H4 (cell line): ENCODE data around the gene KDM1B. TPM values are rescaled to one million over a fixed set of nuclear protein-coding genes. Genes with fewer than 3 reads are reported as not detected.
"Not testable (repeated sequence)": the region's sequence is repeated elsewhere in the genome, so short reads cannot be mapped to it uniquely, and the experiment has no call there.

Source experiments
- DNase-seq: peaks from one replicate; pipeline ENCODE4 v3.0.0-alpha.2; 2015; ENCODE audit warnings: low spot score
- total RNA-seq: library from RNA; depleted of rRNA; stranded (reverse); fragments of >200 nt; shearing (Covaris generic); gene quantifications from 2 replicates; pipeline ENCODE4 v1.2.3, GENCODE V29; 2014

Gene KDM1B
- total RNA-seq, 1 experiment from 2014 or later: 6.6 TPM

- DNase-seq: not testable (repeated sequence)
Measured at GRCh38 chr6:18151391-18151790, 3.8 kb upstream of the KDM1B start.

DNA sequence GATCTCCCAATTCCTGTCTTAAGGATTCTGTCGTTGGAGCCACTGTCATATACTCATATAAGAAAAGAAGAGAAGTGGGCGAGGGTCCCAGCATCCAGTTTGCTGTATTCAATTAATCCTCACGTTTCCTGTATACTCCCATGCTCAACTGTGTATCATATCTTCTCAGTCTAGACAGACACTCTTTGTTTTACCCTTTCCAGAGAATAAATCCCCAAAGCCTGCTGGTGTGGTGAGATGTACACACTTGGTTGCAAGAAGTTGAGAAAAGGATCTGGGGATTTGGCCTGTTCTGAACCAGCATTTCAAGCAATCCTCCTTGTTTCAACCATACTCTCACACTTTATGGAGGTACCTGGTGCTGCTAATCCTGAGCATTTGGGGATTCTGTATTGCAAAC, 3.4 kb upstream of the KDM1B start:
- no peak for DNase-seq

DNA sequence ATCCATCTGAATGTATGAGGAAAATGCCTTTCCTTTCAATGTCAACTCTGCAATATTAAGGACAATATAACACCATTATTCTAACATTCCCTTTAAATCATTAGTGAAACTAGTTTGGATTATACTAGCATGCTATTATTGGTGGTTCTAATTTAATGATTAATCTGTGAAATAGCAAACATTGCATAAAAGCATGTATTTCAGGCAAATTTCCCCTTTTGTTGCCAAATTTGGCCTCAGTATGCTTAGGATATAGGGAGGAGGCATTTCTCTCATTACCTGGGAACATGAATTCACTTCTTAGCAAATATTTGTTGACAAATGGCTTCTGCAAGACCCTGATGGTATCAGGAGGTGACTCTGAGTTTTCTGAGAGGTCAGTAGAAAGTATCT, 1.9 kb upstream of the KDM1B start:
- no peak for DNase-seq

GRCh38 chr6:18154507-18155149, 594 bp upstream of the KDM1B start, which contains the start of gene TPMT:
TPMT (minus strand) TSS chr6:18155077; CDS start chr6:18149127, 5,950 bp downstream.
- DNase-seq: no peak

DNA sequence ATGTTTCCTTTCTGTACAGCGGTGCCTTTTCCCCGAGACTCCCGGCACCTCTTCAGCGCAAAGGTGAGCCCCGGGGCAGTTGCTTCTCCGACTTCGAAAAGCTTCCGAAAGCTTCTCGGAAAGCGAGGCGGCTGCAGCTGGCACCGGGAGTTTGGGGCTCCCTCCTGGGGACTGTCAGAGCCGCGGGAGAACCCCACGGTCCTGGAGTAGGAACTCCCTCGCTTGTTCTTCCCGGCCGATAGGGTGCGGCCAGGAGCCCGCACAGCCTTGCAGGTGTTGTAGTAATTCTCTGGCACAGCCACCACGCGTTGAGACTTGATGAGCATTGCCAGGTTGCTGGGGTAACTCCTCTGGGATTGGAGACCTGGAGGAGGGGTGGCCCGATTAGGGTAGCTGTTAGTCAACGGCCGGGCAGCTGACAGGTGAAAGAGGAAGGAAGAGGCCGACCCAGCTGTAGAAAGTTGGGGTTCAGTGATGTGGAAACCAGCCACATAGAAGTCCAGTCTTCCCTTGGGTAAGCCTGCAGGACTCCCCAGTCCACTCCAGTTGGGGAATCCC, 721 bp downstream of the KDM1B start:
- peak; percentile 41 for DNase-seq

DNA sequence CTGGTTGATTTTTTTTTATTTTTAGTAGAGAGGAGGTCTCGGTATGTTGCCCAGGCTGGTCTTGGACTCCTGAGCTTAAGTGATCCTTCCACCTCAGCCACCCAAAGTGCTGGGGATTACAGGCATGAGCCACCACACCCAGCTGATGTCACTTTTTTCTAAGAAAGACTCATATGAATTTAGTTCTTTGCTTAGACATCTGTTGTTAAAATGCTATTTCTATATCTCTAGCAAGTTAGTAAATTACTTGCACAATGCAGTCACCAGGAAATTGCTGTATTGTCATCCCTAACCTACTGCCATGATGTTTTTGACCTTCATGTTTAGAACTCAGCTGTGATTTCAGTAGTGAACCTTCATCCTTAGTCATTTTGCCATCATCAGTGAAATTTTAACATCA, 5.7 kb downstream of the KDM1B start:
- no peak for DNase-seq

GRCh38 chr6:18161431-18161830, 6.2 kb downstream of the KDM1B start:
- DNase-seq: no peak

GRCh38 chr6:18162401-18162800, 7.2 kb downstream of the KDM1B start:
- DNase-seq: no peak

DNA sequence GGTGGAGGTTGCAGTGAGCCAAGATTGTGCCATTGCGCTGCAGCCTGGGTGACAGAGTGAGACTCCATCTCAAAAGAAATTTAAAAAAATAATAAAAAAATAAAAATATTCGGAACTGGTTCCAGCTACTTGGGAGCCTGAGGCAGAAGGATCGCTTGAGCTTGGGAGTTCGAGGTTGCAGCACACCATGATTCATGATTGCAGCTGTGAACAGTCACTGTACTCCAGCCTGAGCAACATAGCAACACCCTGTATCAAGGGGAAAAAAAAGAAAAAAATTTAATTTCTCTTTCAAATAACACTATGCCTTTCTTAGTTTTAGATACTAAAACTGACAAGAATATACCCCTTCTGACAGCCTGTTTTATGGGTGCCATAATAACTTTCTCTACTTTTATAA, 10.5 kb downstream of the KDM1B start:
- DNase-seq: no peak

DNA sequence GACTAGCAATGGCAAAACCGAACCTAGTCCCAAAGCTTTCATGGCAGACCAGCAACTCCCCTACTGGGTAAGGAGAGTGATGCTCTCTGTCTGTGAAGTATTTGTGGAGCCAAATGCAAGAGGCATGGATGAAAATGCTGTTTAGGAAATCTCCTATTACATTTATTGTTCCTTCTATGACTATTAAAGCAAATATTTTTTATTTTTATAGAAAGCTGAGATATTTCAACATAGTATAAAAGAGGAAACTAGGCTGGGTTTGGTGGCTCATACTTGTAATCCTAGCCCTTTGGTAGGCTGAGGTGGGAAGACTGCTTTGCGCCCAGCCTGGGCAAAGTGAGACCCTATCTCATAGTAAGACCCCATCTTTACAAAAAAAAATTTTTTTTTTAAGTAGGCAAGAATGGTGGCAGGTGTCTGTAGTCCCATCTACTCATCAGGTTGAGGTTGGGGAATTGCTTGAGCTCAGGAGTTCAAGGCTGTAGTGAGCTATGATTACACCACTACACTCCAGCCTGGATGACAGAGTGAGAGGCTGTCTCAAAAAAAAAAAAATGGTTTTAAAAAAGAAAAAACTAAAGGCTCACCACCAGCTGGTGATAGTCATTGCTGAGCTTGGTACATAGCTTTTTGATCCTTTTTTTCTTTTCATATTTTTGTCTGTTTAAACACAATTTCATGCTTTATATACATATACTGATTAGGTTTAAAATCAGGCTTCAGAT, 11.3 kb downstream of the KDM1B start:
- no peak for DNase-seq

DNA sequence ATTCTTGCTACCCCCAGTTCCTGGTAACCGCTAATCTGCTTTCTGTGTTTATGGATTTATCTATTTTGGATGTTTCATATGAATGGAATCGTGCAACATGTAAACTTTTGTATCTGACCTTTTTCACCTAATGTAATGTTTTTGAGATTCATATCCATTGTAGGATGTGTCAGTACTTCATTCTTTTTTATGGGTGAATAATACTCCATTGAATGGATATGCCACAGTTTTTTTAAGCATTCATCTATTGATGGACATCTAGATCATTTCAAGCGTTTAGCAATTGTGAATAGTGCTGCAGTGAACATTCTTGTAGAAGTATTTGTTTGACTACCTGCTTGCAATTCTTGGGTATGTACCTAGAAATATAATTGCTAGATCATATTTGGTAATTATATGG, 13.0 kb downstream of the KDM1B start:
- DNase-seq: no peak

- DNase-seq: no peak
Measured at GRCh38 chr6:18171871-18172270, 16.6 kb downstream of the KDM1B start.

DNA sequence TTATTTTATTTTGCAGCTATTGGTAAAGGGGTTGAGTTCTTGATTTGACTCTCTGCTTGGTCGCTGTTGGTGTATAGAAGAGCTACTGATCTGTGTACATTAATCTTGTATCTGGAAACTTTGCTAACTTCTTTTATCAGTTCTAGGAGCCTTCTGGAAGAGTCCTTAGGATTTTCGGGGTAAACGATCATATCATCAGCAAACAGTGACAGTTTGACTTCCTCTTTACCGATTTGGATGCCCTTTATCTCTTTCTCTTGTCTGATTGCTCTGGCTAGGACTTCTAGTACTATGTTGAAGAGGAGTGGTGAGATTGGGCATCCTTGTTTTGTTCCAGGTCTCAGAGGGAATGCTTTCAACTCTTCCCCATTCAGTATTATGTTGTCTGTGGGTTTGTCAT, 21.0 kb downstream of the KDM1B start:
- not testable (repeated sequence) for DNase-seq

GRCh38 chr6:18177286-18177965, 22.2 kb downstream of the KDM1B start:
- DNase-seq: no peak

DNA sequence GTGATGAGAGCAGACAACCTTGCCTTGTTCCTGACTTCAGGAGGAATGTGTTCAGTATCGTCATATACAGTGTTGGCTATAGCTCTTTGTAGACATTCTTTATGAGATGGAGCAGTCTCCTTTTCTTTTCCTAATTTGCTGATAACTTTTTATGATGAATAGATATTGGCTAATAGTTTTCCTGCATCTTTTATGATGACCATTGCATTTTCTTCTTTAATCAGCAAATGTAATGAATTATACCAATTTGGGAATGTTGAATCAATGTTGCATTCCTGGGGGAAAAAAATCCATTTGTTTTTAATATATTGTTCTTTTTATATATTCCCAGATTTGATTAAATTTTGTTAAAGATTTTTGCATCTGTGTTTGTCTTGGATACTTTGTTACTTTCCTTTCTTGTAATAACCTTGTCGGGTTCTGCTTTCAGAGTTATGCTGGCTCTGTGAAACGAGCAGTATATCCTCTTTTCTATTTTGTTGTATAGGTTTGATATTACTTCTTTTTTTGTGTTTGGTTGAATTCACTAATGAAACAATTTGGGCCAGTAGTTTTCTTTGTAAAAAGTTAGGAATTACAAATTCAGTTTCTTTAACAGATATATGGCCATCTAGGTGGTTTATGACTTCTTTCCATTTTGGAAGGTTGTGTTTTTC, 23.9 kb downstream of the KDM1B start:
- DNase-seq: no peak

DNA sequence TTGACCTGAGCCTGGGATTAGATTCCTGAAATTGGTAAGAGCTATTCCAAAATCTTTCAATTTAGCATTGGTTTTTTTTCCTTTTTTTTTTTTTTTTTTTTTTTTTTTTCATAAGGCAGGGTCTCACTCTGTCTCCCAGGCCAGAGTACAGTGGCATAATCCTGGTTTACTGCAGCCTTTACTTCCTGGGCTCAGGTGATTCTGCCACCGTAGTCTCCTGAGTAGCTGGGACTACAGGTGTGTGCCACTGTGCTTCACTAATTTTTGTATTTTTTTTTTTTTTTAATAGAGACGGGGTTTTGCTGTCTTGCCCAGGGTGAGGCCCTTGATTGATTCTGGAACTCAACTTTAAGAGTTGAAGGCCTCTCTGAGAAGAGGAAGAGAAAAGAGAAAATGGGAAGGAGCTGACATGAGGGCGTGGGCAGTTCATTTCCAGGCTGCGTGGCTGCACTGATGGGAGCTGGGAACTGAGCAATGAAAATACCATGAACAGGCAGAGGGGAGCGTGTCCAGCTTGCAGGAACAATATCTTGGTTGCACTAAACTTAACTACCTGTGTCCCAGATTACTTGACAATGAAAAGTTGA, 24.6 kb downstream of the KDM1B start:
- no peak for DNase-seq

- no peak for DNase-seq
Measured at GRCh38 chr6:18182568-18182967, 27.3 kb downstream of the KDM1B start.

- DNase-seq: no peak
Measured at GRCh38 chr6:18183766-18184165, 28.5 kb downstream of the KDM1B start.

GRCh38 chr6:18185624-18186023, 30.4 kb downstream of the KDM1B start:
- DNase-seq: no peak

GRCh38 chr6:18186033-18186432, 30.8 kb downstream of the KDM1B start:
- no peak for DNase-seq

- DNase-seq: no peak
Measured at GRCh38 chr6:18186540-18187250, 31.5 kb downstream of the KDM1B start.
